Measurements from ENCODE around the gene PDE6B. TPM values are rescaled to one million over a fixed set of nuclear protein-coding genes. Genes with fewer than 3 reads are reported as not detected.

The PDE6B gene
- total and polyA plus RNA-seq, 2 of the 13 experiments (the other 11 are each of a cell fraction or from before 2014, with no cell fraction given), result 0.38 to 0.40 TPM

- TF ChIP-seq, protein P1, sequence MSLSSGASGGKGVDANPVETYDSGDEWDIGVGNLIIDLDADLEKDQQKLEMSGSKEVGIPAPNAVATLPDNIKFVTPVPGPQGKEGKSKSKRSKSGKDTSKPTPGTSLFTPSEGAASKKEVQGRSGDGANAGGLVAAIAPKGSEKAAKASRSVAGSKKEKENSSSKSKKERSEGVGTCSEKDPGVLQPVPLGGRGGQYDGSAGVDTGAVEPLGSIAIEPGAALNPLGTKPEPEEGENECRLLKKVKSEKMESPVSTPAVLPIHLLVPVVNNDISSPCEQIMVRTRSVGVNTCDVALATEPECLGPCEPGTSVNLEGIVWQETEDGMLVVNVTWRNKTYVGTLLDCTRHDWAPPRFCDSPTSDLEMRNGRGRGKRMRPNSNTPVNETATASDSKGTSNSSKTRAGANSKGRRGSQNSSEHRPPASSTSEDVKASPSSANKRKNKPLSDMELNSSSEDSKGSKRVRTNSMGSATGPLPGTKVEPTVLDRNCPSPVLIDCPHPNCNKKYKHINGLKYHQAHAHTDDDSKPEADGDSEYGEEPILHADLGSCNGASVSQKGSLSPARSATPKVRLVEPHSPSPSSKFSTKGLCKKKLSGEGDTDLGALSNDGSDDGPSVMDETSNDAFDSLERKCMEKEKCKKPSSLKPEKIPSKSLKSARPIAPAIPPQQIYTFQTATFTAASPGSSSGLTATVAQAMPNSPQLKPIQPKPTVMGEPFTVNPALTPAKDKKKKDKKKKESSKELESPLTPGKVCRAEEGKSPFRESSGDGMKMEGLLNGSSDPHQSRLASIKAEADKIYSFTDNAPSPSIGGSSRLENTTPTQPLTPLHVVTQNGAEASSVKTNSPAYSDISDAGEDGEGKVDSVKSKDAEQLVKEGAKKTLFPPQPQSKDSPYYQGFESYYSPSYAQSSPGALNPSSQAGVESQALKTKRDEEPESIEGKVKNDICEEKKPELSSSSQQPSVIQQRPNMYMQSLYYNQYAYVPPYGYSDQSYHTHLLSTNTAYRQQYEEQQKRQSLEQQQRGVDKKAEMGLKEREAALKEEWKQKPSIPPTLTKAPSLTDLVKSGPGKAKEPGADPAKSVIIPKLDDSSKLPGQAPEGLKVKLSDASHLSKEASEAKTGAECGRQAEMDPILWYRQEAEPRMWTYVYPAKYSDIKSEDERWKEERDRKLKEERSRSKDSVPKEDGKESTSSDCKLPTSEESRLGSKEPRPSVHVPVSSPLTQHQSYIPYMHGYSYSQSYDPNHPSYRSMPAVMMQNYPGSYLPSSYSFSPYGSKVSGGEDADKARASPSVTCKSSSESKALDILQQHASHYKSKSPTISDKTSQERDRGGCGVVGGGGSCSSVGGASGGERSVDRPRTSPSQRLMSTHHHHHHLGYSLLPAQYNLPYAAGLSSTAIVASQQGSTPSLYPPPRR (CRISPR knock-in tag; IDR thresholded peaks at IDR 0.05; ENCODE audit: borderline replicate concordance), result peak; percentile 44; the same call in 1 of the 2 replicates
- TF ChIP-seq SNAI1 (CRISPR knock-in tag; IDR thresholded peaks at IDR 0.05; ENCODE audit: borderline replicate concordance), result no peak
- TF ChIP-seq ZNF768 (CRISPR knock-in tag; IDR thresholded peaks at IDR 0.05), result no peak
- TF ChIP-seq CCAR2 (optimal IDR thresholded peaks at IDR 0.05; ENCODE audit: low read depth, low read length), result no peak
- TF ChIP-seq, protein P2, sequence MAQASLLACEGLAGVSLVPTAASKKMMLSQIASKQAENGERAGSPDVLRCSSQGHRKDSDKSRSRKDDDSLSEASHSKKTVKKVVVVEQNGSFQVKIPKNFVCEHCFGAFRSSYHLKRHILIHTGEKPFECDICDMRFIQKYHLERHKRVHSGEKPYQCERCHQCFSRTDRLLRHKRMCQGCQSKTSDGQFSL (CRISPR knock-in tag; IDR thresholded peaks at IDR 0.05), result peak; percentile 92
- TF ChIP-seq PCBP2 (optimal IDR thresholded peaks at IDR 0.05; ENCODE audit: low read depth, low read length, poor library complexity, severe bottlenecking), result no peak
- peak; percentile 15; the same call in 1 of the 2 replicates for TF ChIP-seq POGK (CRISPR knock-in tag; conservative IDR thresholded peaks at IDR 0.05)
- no peak for TF ChIP-seq BRF2 (CRISPR knock-in tag; IDR thresholded peaks at IDR 0.05)
- TF ChIP-seq GABPB1 (CRISPR knock-in tag; IDR thresholded peaks at IDR 0.05), result peak; percentile 95
- peak; percentile 26 for TF ChIP-seq SAFB2 (CRISPR knock-in tag; IDR thresholded peaks at IDR 0.05; ENCODE audit: borderline replicate concordance, low read depth)
- 0 out of 2 replicates have a peak, but pooled peaks have one; percentile 42 for TF ChIP-seq CHD4 (IDR thresholded peaks at IDR 0.05; ENCODE audit: borderline replicate concordance, low read length)
- no peak for TF ChIP-seq KLF11 (CRISPR knock-in tag; IDR thresholded peaks at IDR 0.05)
- TF ChIP-seq SNAPC4 (CRISPR knock-in tag; IDR thresholded peaks at IDR 0.05), result peak; percentile 64; the same call in 1 of the 2 replicates
- TF ChIP-seq ZNF558 (CRISPR knock-in tag; IDR thresholded peaks at IDR 0.05; ENCODE audit: borderline replicate concordance), result peak; percentile 36; the same call in 1 of the 2 replicates
These were observed 49.0 kb downstream of the PDE6B start, which contains the start of the genes ATP5ME and MYL5 (continued) for GRCh38 chr4:674172-675035.
